Type B pancreatic cell (in vitro differentiated cells): ENCODE data around the gene FAM24B. TPM values are rescaled to one million over a fixed set of nuclear protein-coding genes. Genes with fewer than 3 reads are reported as not detected.

Experiments used
- DNase-seq: peaks from one replicate; pipeline ENCODE4 v3.0.0; 2021; ENCODE audit warnings: mixed read lengths; ENCODE audit not compliant: unreplicated experiment; ENCODE audit errors: extremely low spot score
- H3K27ac Mint-ChIP-seq: 2 replicates; pipeline ENCODE4 v1.8.0; 2021; ENCODE audit warnings: mild to moderate bottlenecking, mixed read lengths
- H3K27me3 Mint-ChIP-seq: 2 replicates; pipeline ENCODE4 v1.8.0; 2021; ENCODE audit warnings: mixed read lengths
- H3K36me3 Mint-ChIP-seq: 2 replicates; pipeline ENCODE4 v1.8.0; 2021; ENCODE audit warnings: mixed read lengths
- H3K4me1 Mint-ChIP-seq: one replicate; pipeline ENCODE4 v1.8.0; 2021; ENCODE audit warnings: mixed read lengths; ENCODE audit not compliant: unreplicated experiment
- H3K4me3 Mint-ChIP-seq: 2 replicates; pipeline ENCODE4 v1.8.0; 2021; ENCODE audit warnings: mild to moderate bottlenecking, mixed read lengths
- H3K9me3 Mint-ChIP-seq: 2 replicates; pipeline ENCODE4 v1.8.0; 2021; ENCODE audit warnings: mixed read lengths
- total RNA-seq: library from RNA; stranded (reverse); gene quantifications from 2 replicates; pipeline ENCODE4 v1.2.1, GENCODE V29; 2021; ENCODE audit warnings: low replicate concordance
- TF ChIP-seq, protein P1 (sequence below): fragments of 200-600 bp; sonication (generic); conservative IDR thresholded peaks from 2 replicates; pipeline ENCODE4 v1.5.0; 2021; ENCODE audit warnings: antibody characterized with exemption, mild to moderate bottlenecking

FAM24B gene
- total RNA-seq, 1 donor from 2014 or later = not detected

DNA sequence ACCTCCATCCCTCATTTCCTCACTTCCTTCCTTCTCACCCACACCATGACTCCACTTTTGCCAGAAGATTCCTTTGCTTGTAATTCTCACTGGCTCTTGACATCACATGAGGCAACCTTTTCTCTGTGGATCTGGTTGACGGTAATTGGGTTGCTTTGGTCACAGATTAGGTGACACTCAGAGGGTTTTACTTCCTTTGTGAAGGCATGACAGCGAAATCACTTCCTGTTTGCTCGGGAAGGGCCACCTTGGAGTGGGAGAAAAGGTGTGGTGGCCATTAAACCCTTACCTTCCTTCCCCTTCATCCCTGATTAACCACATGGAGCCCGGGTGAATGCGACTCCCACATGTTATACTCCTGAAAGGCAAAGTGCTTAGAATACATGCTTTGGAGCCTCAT, 63.9 kb downstream of the FAM24B start:
- no peak overlapping the region for H3K4me3 Mint-ChIP-seq
- peaks cover 29% of the 10 kb centered on the region for H3K27me3 Mint-ChIP-seq
- no peaks in the 10 kb centered on the region for H3K9me3 Mint-ChIP-seq
- H3K4me1 Mint-ChIP-seq = no peaks in the 10 kb centered on the region
- DNase-seq = no peak
- H3K36me3 Mint-ChIP-seq = no peaks in the 10 kb centered on the region
- no peak overlapping the region for H3K27ac Mint-ChIP-seq
- TF ChIP-seq, protein P1, sequence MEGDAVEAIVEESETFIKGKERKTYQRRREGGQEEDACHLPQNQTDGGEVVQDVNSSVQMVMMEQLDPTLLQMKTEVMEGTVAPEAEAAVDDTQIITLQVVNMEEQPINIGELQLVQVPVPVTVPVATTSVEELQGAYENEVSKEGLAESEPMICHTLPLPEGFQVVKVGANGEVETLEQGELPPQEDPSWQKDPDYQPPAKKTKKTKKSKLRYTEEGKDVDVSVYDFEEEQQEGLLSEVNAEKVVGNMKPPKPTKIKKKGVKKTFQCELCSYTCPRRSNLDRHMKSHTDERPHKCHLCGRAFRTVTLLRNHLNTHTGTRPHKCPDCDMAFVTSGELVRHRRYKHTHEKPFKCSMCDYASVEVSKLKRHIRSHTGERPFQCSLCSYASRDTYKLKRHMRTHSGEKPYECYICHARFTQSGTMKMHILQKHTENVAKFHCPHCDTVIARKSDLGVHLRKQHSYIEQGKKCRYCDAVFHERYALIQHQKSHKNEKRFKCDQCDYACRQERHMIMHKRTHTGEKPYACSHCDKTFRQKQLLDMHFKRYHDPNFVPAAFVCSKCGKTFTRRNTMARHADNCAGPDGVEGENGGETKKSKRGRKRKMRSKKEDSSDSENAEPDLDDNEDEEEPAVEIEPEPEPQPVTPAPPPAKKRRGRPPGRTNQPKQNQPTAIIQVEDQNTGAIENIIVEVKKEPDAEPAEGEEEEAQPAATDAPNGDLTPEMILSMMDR = no peak

DNA sequence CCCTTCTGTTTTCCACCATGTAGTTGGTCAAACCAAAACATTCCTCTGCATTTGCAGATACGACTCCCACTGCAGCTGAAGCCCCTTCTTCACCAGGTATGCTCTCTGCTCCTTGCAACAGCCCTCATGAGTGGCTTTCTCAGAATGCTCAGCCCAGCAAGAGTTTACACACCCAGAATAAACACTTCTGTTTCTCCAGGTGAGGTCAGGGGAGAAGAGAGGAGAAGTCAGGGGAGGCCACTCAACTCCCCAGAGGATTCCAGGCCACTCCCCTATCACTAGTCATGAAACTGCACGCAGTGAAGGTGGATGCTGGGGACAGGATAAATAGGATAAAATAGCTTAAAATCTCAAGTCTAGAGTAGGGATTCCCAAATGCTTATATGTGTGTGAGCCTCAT, 64.9 kb downstream of the FAM24B start:
- Mint-ChIP-seq H3K4me3 (no peak overlapping the region), H3K4me1 (no peaks in the 10 kb centered on the region), H3K27ac (no peak overlapping the region), H3K27me3 (peaks cover 29% of the 10 kb centered on the region), H3K9me3 (no peaks in the 10 kb centered on the region), H3K36me3 (no peaks in the 10 kb centered on the region)
- TF ChIP-seq, protein P1 = no peak
- no peak for DNase-seq

DNA sequence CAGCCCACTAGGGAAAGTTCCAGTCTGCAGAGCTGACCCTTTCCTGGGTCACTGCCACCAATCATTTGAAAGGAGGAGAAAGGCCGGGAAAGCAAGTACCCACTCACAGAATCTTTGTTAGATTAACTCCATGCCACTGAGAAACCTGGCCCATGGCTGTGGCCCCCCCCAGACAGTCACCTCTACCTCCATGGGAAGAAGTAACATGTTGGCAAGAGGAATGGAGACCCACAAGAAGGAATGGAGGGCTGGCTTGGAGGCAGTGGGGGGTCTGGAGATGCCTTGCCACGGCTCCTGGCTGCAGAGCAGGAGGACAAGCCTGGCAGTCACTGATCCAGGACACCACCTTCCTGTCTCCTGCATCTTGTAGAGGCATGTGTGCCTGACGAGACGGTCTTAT, 66.6 kb downstream of the FAM24B start:
- no peak for DNase-seq
- H3K27me3 Mint-ChIP-seq = peaks cover 27% of the 10 kb centered on the region
- H3K4me3 Mint-ChIP-seq = no peak overlapping the region
- TF ChIP-seq, protein P1 = no peak
- H3K9me3 Mint-ChIP-seq = no peaks in the 10 kb centered on the region
- H3K36me3 Mint-ChIP-seq = no peaks in the 10 kb centered on the region
- no peaks in the 10 kb centered on the region for H3K4me1 Mint-ChIP-seq
- no peak overlapping the region for H3K27ac Mint-ChIP-seq

DNA sequence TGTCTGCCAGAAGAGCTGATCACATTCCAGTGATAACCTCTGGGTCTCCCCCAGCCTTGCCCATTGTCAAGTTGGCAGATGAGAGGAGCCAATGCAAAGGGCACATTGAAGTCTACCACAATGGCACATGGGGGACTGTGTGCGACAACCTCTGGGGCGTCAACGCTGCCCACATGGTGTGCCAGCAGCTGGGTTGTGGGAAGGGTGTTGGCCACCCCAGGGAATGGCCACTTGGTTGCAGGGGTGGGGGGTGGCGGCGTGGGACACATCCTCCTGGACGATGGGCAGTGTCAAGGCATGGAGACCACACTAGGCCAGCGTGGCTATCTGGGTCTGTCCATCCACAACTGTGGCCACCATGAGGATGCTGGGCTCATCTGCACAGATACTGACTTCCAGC, 77.1 kb downstream of the FAM24B start:
- no peak for DNase-seq
- Mint-ChIP-seq H3K36me3 (no peaks in the 10 kb centered on the region), H3K27me3 (peaks cover 18% of the 10 kb centered on the region), H3K4me1 (no peaks in the 10 kb centered on the region), H3K4me3 (no peak overlapping the region), H3K27ac (no peak overlapping the region), H3K9me3 (no peaks in the 10 kb centered on the region)
- TF ChIP-seq, protein P1 = no peak

Other genes with a start within 250 kb of the FAM24B start
- gene C10orf120, start 179.7 kb downstream of the FAM24B start, total RNA-seq = not detected in 2 replicates
- gene CUZD1, start 33.7 kb downstream of the FAM24B start, total RNA-seq = 0.86 TPM in 1 of 2 replicates, not detected in the other
- not detected in 2 replicates for gene FAM24A, start 31.0 kb upstream of the FAM24B start, total RNA-seq
- 8.1 and 13.0 TPM in 2 replicates for gene C10orf88, start 74.6 kb upstream of the FAM24B start, total RNA-seq
- 4.6 and 5.0 TPM in 2 replicates for gene PSTK, start 100.8 kb upstream of the FAM24B start, total RNA-seq
- 12.0 and 12.6 TPM in 2 replicates for gene IKZF5, start 129.2 kb upstream of the FAM24B start, total RNA-seq
- 27.3 and 31.1 TPM in 2 replicates for gene ACADSB, start 129.4 kb upstream of the FAM24B start, total RNA-seq